ENCODE data around the gene IGSF10. TPM values are rescaled to one million over a fixed set of nuclear protein-coding genes. Genes with fewer than 3 reads are reported as not detected.

IGSF10 gene
- total RNA-seq, 1 donor: 1.4 TPM

- Histone ChIP-seq H3K27me3 (ENCODE audit: insufficient read depth, low read length) (no peaks in the 10 kb centered on the region), H2AFZ (ENCODE audit: low read length) (no peak overlapping the region), H3K27ac (ENCODE audit: low read depth, low read length) (no peak overlapping the region), H3K9me3 (ENCODE audit: low read depth, low read length) (no peaks in the 10 kb centered on the region), H3K36me3 (ENCODE audit: insufficient read depth, low read length) (no peaks in the 10 kb centered on the region), H3K4me1 (ENCODE audit: insufficient read depth, low read length) (no peaks in the 10 kb centered on the region), H3K79me2 (ENCODE audit: insufficient read depth, low read length) (no peaks in the 10 kb centered on the region), H3K4me2 (ENCODE audit: insufficient read depth, low read length) (no peak overlapping the region), H3K4me3 (ENCODE audit: insufficient read depth, low read length) (no peak overlapping the region), H4K20me1 (ENCODE audit: insufficient read depth, low read length) (no peaks in the 10 kb centered on the region)
- no peak for DNase-seq (ENCODE audit: insufficient read length, low spot score, missing footprints)
- TF ChIP-seq CTCF (IDR thresholded peaks at IDR 0.05; ENCODE audit: extremely low read depth, low read depth, low read length): no peak
Observed at GRCh38 chr3:151503074-151503473, 42.2 kb upstream of the IGSF10 start.

DNA sequence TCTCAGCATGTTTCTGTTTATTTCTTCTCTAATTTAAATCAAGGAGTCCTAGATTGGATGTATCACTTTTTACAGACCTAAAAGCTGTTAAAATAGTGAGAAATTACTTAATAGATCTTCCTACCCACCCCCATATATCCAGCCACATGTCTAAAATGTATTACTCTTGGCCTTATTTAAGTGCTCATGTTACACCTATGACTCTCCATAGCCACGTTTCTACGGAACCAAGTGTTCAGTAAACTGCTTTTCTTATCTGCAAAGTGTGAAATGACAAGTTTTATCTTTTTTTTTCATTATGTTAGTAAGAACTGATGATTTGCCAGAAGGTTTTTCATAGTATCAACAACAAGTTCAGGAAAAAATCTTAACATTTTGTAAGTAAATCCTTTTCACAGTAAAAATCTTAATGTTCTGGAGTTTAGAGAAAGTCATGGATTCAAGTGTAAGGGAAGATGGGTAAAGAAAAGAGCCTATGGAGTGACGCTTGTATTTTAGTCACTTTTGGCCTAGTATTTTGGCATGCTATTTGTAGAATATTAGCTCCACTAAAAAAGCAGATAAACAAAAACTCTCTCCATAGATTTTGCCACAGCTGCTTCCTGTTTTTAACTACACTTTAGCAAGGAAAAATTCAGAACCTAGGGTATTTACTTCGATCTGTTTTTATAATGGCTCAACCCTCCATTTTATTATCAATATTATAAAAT, 41.2 kb upstream of the IGSF10 start:
- H3K27me3 ChIP-seq (ENCODE audit: insufficient read depth, low read length): no peaks in the 10 kb centered on the region
- no peak overlapping the region for H3K4me2 ChIP-seq (ENCODE audit: insufficient read depth, low read length)
- H3K27ac ChIP-seq (ENCODE audit: low read depth, low read length): no peak overlapping the region
- no peaks in the 10 kb centered on the region for H3K9me3 ChIP-seq (ENCODE audit: low read depth, low read length)
- no peak overlapping the region for H3K4me3 ChIP-seq (ENCODE audit: insufficient read depth, low read length)
- no peaks in the 10 kb centered on the region for H3K79me2 ChIP-seq (ENCODE audit: insufficient read depth, low read length)
- no peaks in the 10 kb centered on the region for H3K36me3 ChIP-seq (ENCODE audit: insufficient read depth, low read length)
- no peaks in the 10 kb centered on the region for H3K4me1 ChIP-seq (ENCODE audit: insufficient read depth, low read length)
- H4K20me1 ChIP-seq (ENCODE audit: insufficient read depth, low read length): no peaks in the 10 kb centered on the region
- no peak for TF ChIP-seq CTCF (IDR thresholded peaks at IDR 0.05; ENCODE audit: extremely low read depth, low read depth, low read length)
- no peak for DNase-seq (ENCODE audit: insufficient read length, low spot score, missing footprints)
- no peak overlapping the region for H2AFZ ChIP-seq (ENCODE audit: low read length)

DNA sequence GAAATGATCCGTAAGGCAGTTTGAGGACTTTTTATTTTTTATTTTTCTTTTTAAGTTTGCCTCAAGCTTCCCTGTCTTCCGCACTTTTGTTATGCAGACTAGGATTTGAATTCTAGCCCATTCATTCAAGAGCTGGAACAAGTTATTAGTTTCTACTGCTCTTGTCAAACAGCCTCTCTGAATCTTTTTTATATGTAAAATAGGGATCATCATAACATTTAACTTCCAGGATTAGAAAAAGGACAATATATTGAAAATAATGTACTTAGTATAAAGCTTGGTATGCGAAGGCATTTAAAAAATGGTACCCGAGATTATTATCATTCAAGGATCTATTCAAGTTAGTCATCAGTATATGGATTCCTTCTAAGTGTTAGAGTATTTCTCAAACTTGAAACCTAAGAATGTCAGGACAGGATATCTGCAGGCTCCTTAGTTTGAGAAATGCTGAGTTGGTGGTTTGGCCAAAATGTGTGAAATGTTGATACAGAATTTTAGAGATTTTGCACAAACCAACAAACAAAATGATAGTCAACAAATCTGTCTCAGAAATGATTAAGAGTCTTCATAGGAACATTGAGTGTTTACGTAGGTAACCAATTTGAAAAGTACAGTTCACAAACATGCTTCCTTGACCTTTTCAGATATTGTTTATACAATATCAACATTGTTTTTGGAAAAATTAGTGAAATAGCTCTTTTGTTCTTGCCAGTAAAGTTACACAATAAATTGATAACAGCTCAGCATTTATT, 40.5 kb upstream of the IGSF10 start:
- Histone ChIP-seq H4K20me1 (ENCODE audit: insufficient read depth, low read length) (no peaks in the 10 kb centered on the region), H3K4me2 (ENCODE audit: insufficient read depth, low read length) (no peak overlapping the region), H3K27me3 (ENCODE audit: insufficient read depth, low read length) (no peaks in the 10 kb centered on the region), H3K79me2 (ENCODE audit: insufficient read depth, low read length) (no peaks in the 10 kb centered on the region), H3K36me3 (ENCODE audit: insufficient read depth, low read length) (no peaks in the 10 kb centered on the region), H3K4me1 (ENCODE audit: insufficient read depth, low read length) (no peaks in the 10 kb centered on the region), H3K27ac (ENCODE audit: low read depth, low read length) (no peak overlapping the region), H3K9me3 (ENCODE audit: low read depth, low read length) (no peaks in the 10 kb centered on the region), H3K4me3 (ENCODE audit: insufficient read depth, low read length) (no peak overlapping the region), H2AFZ (ENCODE audit: low read length) (no peak overlapping the region)
- TF ChIP-seq CTCF (IDR thresholded peaks at IDR 0.05; ENCODE audit: extremely low read depth, low read depth, low read length): no peak
- no peak for DNase-seq (ENCODE audit: insufficient read length, low spot score, missing footprints)

- H3K27ac ChIP-seq (ENCODE audit: low read depth, low read length): no peak overlapping the region
- no peak overlapping the region for H3K4me2 ChIP-seq (ENCODE audit: insufficient read depth, low read length)
- no peak overlapping the region for H3K4me3 ChIP-seq (ENCODE audit: insufficient read depth, low read length)
- H3K27me3 ChIP-seq (ENCODE audit: insufficient read depth, low read length): no peaks in the 10 kb centered on the region
- no peaks in the 10 kb centered on the region for H3K36me3 ChIP-seq (ENCODE audit: insufficient read depth, low read length)
- no peaks in the 10 kb centered on the region for H3K4me1 ChIP-seq (ENCODE audit: insufficient read depth, low read length)
- no peaks in the 10 kb centered on the region for H3K9me3 ChIP-seq (ENCODE audit: low read depth, low read length)
- H4K20me1 ChIP-seq (ENCODE audit: insufficient read depth, low read length): no peaks in the 10 kb centered on the region
- no peak for TF ChIP-seq CTCF (IDR thresholded peaks at IDR 0.05; ENCODE audit: extremely low read depth, low read depth, low read length)
- no peaks in the 10 kb centered on the region for H3K79me2 ChIP-seq (ENCODE audit: insufficient read depth, low read length)
- no peak overlapping the region for H2AFZ ChIP-seq (ENCODE audit: low read length)
- no peak for DNase-seq (ENCODE audit: insufficient read length, low spot score, missing footprints)
Observed at GRCh38 chr3:151499168-151499567, 38.3 kb upstream of the IGSF10 start.

Data from osteoblast (primary cell).